Measurements from ENCODE around the gene PIP5K1C.
A peak's percentile ranks its signal among the peaks of the same experiment; 100 is the strongest.

PIP5K1C gene

DNA sequence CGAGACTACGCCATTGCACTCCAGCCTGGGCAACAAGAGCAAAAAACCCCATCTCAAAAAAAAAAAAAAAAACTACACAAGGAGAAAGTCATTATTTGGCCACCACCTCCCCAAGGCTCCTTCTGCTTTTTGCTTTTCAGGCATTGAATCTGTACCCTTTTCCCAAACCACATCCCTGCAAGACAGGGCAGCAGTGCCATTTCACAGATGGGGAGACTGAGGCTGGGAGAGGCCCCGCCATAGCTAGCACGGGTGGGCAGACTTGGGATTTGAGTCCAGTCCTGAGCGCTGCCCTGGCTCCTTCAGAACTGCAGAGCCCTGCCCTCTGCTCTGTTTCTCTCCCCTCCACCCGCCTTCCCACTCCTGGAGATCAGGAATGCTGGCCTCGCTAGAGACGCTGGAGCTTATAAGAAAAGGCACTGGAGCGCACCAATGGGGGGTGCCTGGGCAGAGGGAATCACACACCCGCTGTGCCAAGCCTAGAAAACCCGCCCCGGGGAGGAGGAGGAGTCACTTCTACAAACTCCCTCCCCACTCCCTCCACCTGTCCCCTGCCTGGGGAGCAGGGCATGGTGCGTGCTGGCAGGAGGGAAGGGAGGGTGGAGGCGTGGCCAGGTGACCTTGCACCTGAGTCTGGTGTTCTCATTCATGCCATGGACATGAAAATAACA, 25.5 kb upstream of the PIP5K1C start:
- Mint-ChIP-seq H3K9me3 (no peaks in the 10 kb centered on the region), H3K36me3 (no peaks in the 10 kb centered on the region), H3K4me1 (peaks cover 14% of the 10 kb centered on the region), H3K27ac (no peak overlapping the region), H3K4me3 (no peak overlapping the region)
- DNase-seq (ENCODE audit: low spot score in 2 of 2) (no peak), ATAC-seq (no peak)

DNA sequence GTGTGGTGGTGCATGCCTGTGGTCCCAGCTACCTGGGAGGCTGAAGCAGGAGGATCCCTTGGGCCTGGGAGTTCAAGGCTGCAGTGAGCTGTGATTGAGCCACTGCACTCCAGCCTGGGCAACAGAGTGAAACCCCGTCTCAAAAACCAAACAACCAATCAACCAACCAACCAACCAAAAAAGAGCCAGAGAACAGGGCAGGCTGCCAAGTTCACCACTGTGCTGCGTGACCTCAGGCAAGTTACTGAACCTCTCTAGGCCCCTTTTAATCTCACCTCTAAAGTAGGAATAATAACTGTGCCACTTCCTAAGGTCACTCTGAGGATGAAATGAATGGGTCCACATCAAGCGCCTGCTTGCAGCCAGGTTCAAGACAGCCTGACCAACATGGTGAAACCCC, 24.9 kb upstream of the PIP5K1C start:
- Mint-ChIP-seq H3K36me3 (no peaks in the 10 kb centered on the region), H3K9me3 (no peaks in the 10 kb centered on the region), H3K4me3 (no peak overlapping the region), H3K27ac (no peak overlapping the region), H3K4me1 (peaks cover 16% of the 10 kb centered on the region)
- no peak for ATAC-seq
- no peak for DNase-seq (ENCODE audit: low spot score in 2 of 2)

- peaks cover 15% of the 10 kb centered on the region for H3K4me1 Mint-ChIP-seq
Measured at GRCh38 chr19:3723883-3724282, 23.6 kb upstream of the PIP5K1C start.

DNA sequence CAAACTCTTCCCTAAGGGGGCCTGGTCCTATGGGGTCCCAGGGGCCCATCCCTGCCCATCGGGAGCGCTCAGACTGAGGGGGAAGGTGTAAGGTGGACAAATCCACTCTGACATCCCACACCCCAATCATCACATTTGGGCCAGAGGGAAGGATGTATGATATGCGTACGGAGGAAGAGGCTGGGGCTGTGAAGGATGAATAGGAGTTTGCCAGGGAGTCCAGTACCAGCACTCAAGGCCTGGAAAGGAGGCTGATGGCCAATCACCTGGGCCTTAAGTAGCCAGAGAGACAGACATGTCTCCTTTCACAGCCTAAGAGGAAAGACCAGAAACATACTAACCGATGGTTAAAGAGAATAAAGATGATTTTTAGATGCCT, 22.8 kb upstream of the PIP5K1C start:
- peaks cover 15% of the 10 kb centered on the region for H3K4me1 Mint-ChIP-seq
- ATAC-seq (no peak), DNase-seq (ENCODE audit: low spot score in 2 of 2) (no peak)
- no peak overlapping the region for H3K4me3 Mint-ChIP-seq
- no peaks in the 10 kb centered on the region for H3K9me3 Mint-ChIP-seq
- no peak overlapping the region for H3K27ac Mint-ChIP-seq
- H3K36me3 Mint-ChIP-seq: no peaks in the 10 kb centered on the region

More at GRCh38 chr19:3723883-3724282, 23.6 kb upstream of the PIP5K1C start:
- H3K9me3 Mint-ChIP-seq: no peaks in the 10 kb centered on the region
- no peak overlapping the region for H3K27ac Mint-ChIP-seq
- no peak for ATAC-seq
- H3K36me3 Mint-ChIP-seq: no peaks in the 10 kb centered on the region
- no peak for DNase-seq (ENCODE audit: low spot score in 2 of 2)
- no peak overlapping the region for H3K4me3 Mint-ChIP-seq

- Mint-ChIP-seq H3K4me3 (peak overlapping the region; percentile 63), H3K4me1 (peaks cover 15% of the 10 kb centered on the region), H3K27ac (no peak overlapping the region), H3K9me3 (no peaks in the 10 kb centered on the region), H3K36me3 (no peaks in the 10 kb centered on the region)
- DNase-seq (ENCODE audit: low spot score in 2 of 2) (no peak), ATAC-seq (no peak)
Measured at GRCh38 chr19:3722443-3723109, 22.3 kb upstream of the PIP5K1C start.

DNA sequence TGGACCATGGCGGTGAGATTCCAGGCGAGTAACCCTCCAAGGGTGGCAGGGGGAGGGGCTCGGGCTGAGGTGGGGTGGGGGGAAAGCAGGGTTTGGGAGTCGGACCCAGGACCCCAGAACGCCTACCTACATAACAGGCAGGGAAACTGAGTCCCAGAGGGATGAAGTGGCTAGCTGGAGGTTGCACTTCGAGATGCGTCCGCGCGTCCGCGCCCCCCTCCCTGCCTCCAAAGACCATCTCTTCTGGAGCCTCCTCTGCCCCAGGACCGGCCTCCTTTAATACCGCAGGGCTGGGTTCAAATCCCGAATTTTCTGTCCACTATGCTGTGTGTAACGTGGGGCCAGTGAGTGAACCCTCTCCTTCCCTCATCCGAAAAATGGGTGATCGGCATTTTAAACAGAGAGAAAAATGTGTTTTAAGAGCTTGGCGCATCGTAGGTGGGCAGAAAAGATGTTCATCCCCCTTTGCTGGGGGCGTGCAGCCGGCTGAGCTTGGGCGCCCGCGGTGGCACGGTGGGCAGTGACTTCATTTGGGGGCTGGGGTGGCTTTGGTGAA, 21.7 kb upstream of the PIP5K1C start:
- H3K9me3 Mint-ChIP-seq: no peaks in the 10 kb centered on the region
- no peak overlapping the region for H3K27ac Mint-ChIP-seq
- peak overlapping the region; percentile 63 for H3K4me3 Mint-ChIP-seq
- ATAC-seq (no peak), DNase-seq (ENCODE audit: low spot score in 2 of 2) (no peak)
- no peaks in the 10 kb centered on the region for H3K36me3 Mint-ChIP-seq
- peaks cover 15% of the 10 kb centered on the region for H3K4me1 Mint-ChIP-seq

DNA sequence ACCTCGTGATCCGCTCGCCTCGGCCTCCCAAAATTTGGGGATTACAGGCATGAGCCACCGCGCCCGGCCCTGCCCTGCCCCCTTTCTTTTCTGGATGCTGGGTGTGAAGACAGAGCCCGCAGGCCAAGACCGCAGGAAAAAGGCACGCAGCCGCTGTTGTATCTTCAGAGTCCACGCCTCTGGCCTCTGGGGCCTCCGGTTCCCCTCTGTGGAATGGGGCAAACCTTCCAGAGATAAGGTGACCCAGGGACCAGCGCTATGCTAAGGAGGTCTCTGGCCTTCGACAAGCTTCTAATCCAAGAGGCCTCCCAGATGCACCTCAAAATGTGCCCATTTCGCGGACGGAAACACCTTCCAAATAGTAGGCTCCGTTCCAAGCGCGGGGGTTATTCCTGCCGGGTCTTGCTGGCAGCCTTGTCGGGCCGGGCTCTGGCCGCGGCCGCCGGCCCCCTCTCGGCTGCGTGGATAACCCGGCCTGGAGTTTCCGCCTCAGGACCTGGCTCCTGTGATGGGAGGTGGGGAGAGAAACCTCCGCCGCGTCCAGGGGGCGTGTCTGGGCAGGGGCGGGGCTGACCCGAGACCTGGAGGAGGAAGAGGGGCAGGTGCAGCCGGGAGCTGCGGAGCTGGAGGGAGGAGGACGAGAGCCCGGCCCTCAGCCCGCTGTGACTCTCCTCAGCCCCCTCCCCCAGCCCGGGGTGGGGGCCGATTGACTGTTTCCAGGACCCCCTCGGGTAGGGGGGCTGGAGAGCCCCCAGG, 21.0 kb upstream of the PIP5K1C start:
- Mint-ChIP-seq H3K36me3 (no peaks in the 10 kb centered on the region), H3K4me3 (peak overlapping the region; percentile 63), H3K27ac (no peak overlapping the region), H3K9me3 (no peaks in the 10 kb centered on the region), H3K4me1 (peaks cover 15% of the 10 kb centered on the region)
- DNase-seq (ENCODE audit: low spot score in 2 of 2) (peak; percentile 92 to 98), ATAC-seq (peak; percentile 94)

- Mint-ChIP-seq H3K4me1 (peaks cover 15% of the 10 kb centered on the region), H3K9me3 (no peaks in the 10 kb centered on the region), H3K27ac (no peak overlapping the region), H3K36me3 (no peaks in the 10 kb centered on the region), H3K4me3 (no peak overlapping the region)
- ATAC-seq (no peak), DNase-seq (ENCODE audit: low spot score in 2 of 2) (no peak)
Measured at GRCh38 chr19:3720349-3720917, 20.2 kb upstream of the PIP5K1C start.

- Mint-ChIP-seq H3K4me1 (peaks cover 11% of the 10 kb centered on the region), H3K9me3 (no peaks in the 10 kb centered on the region)
Measured at GRCh38 chr19:3719868-3720267, 19.6 kb upstream of the PIP5K1C start.

GRCh38 chr19:3716147-3716668, 15.9 kb upstream of the PIP5K1C start:
- no peak overlapping the region for H3K27ac Mint-ChIP-seq

More at GRCh38 chr19:3719868-3720267, 19.6 kb upstream of the PIP5K1C start:
- H3K4me3 Mint-ChIP-seq: no peak overlapping the region
- DNase-seq (ENCODE audit: low spot score in 2 of 2) (no peak), ATAC-seq (no peak)
- H3K36me3 Mint-ChIP-seq: no peaks in the 10 kb centered on the region
- no peak overlapping the region for H3K27ac Mint-ChIP-seq

DNA sequence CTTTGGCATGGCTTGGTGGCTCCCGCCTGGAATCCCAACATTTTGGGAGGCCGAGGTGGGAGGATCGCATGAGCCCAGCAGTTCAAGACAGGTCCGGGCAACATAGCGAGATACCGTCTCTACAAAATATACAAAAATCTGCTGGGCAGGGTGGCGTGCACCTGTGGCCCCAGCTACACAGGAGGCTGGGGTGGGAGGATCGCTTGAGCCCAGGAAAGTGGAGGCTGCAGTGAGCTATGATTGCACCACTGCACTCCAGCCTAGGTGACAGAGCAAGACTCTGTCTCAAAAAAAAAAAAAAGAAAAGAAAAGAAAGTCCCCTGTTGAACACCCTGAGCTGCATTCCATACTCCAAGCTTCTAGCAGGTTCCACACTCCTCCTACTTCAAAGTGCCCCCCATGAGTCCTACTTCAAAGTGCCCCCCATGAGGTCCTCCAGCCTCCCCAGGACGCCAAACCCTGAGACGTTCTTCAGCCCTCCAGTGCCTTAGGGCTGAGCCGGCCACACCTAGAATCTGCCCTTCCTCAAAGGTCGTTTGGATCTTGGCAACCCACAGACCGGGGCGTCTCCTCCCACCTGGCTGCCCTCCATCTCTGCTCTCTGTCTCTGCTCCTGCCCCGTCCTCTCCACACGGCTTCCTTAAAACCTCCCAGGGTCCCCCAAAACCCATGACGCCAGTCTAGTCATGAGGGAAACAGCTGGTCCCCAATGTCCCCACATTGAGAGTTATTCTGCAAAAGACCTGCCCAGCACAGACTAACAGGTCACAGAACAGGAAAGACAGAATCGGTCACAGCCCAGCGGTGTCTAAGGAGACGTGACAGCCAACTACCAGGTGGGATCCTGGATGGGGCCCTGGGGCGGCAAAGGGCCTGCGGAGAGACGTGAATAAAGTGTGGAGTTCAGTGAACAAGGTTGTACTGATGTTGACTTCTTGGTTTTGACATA, 12.7 kb upstream of the PIP5K1C start:
- H3K4me1 Mint-ChIP-seq: peaks cover 7% of the 10 kb centered on the region
- ATAC-seq (no peak), DNase-seq (ENCODE audit: low spot score in 2 of 2) (no peak)
- H3K4me3 Mint-ChIP-seq: no peak overlapping the region
- H3K9me3 Mint-ChIP-seq: no peaks in the 10 kb centered on the region
- H3K27ac Mint-ChIP-seq: peak overlapping the region; percentile 23
- no peaks in the 10 kb centered on the region for H3K36me3 Mint-ChIP-seq

More at GRCh38 chr19:3716147-3716668, 15.9 kb upstream of the PIP5K1C start:
- Mint-ChIP-seq H3K9me3 (no peaks in the 10 kb centered on the region), H3K36me3 (no peaks in the 10 kb centered on the region), H3K4me3 (no peak overlapping the region), H3K4me1 (peaks cover 16% of the 10 kb centered on the region)
- DNase-seq (ENCODE audit: low spot score in 2 of 2) (no peak), ATAC-seq (no peak)

DNA sequence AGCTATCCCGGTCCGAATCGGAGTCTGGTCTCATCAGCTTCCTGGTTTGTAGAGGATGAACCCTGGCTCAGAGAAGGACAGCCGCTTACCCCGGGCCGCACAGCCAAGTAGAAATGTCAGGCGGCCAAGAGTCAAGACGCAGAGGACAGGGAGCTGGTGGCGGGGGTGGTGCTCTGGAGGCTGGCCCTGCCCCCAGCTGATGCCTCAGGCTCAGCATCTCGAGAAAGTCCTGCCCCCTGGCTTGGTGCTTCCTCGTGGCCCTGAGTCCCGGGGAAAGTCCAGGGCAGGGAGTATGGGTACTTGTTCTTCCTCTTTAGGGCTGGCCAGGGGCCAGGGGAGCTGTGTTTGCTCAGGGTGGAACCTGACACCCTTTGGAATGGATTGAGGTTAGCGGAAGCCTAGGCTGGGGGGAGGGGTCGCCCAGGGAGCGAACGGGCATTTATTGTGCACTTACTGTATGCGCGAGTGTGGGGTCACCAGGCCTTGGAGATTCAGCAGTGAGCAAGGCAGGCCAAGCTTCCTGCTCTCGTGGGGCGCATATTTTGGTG, 10.1 kb upstream of the PIP5K1C start:
- no peaks in the 10 kb centered on the region for H3K9me3 Mint-ChIP-seq

GRCh38 chr19:3708207-3708931, 8.1 kb upstream of the PIP5K1C start, which contains the start of gene TJP3:
Gene TJP3, plus strand, starts transcription at chr19:3708384. Its CDS starts 20,049 bp downstream, at chr19:3728433.
- Mint-ChIP-seq H3K36me3 (no peaks in the 10 kb centered on the region), H3K4me3 (no peak within 1 kb of the TSS), H3K9me3 (no peaks in the 10 kb centered on the region), H3K4me1 (peaks cover 5% of the 10 kb centered on the region), H3K27ac (no peak within 1 kb of the TSS)
- DNase-seq (ENCODE audit: low spot score in 2 of 2): no peak
- no peak for ATAC-seq

More for the DNA sequence above, 10.1 kb upstream of the PIP5K1C start:
- no peak for DNase-seq (ENCODE audit: low spot score in 2 of 2)
- no peak overlapping the region for H3K27ac Mint-ChIP-seq
- ATAC-seq: no peak
- H3K4me3 Mint-ChIP-seq: no peak overlapping the region
- no peaks in the 10 kb centered on the region for H3K36me3 Mint-ChIP-seq
- peaks cover 7% of the 10 kb centered on the region for H3K4me1 Mint-ChIP-seq

All from stimulated activated effector memory CD8-positive, alpha-beta T cell treated with anti-CD3 and anti-CD28 coated beads, Interleukin-12 subunit alpha, Interleukin-12 subunit beta, amount 100 ng/mL, for 72 hours (primary cell).